Choroid plexus epithelial cell (primary cell): ENCODE results near the gene B3GALT4.
"Not testable (repeated sequence)": the region's sequence is repeated elsewhere in the genome, so short reads cannot be mapped to it uniquely, and the experiment has no call there.

Experiments used
- DNase-seq: peaks from one replicate; pipeline ENCODE4 v3.0.0-alpha.2; 2010; ENCODE audit warnings: low read depth
- H3K4me3 ChIP-seq: 2 replicates; pipeline ENCODE4 v1.5.1; 2011; ENCODE audit warnings: low read depth, mild to moderate bottlenecking, control low read depth, low read length, moderate library complexity
- CTCF ChIP-seq: conservative IDR thresholded peaks from 2 replicates; pipeline ENCODE4 v1.5.1; 2011; ENCODE audit warnings: low read depth, mild to moderate bottlenecking, control low read depth, inconsistent platforms, low read length, moderate library complexity

The B3GALT4 gene

GRCh38 chr6:33252759-33253158 is 24.2 kb upstream of the B3GALT4 start:
- no peak for DNase-seq
- H3K4me3 ChIP-seq: no peak overlapping the region
- no peak for TF ChIP-seq CTCF

- DNase-seq: no peak
- no peak for TF ChIP-seq CTCF
These were observed 22.3 kb upstream of the B3GALT4 start for GRCh38 chr6:33254591-33254990.

GRCh38 chr6:33259032-33259431 is 17.9 kb upstream of the B3GALT4 start:
- no peak for TF ChIP-seq CTCF
- H3K4me3 ChIP-seq: no peak overlapping the region
- DNase-seq: no peak

More at GRCh38 chr6:33254591-33254990, 22.3 kb upstream of the B3GALT4 start:
- no peak overlapping the region for H3K4me3 ChIP-seq

- not testable (repeated sequence) for DNase-seq, H3K4me3 ChIP-seq
These were observed 14.4 kb upstream of the B3GALT4 start for GRCh38 chr6:33262490-33262889.

- no peak for TF ChIP-seq CTCF
- H3K4me3 ChIP-seq: no peak overlapping the region
- no peak for DNase-seq
These were observed 12.9 kb upstream of the B3GALT4 start for GRCh38 chr6:33264015-33264414.

- peak overlapping the region; percentile 97 for H3K4me3 ChIP-seq
- no peak for TF ChIP-seq CTCF
- no peak for DNase-seq
These were observed 5.8 kb upstream of the B3GALT4 start for GRCh38 chr6:33271117-33271467.

- peak within 1 kb of the TSS; percentile 97 for H3K4me3 ChIP-seq
- TF ChIP-seq CTCF: no peak
- peak; percentile 100 for DNase-seq
These were observed 5.3 kb upstream of the B3GALT4 start, which contains the start of the genes RPS18 and VPS52 for GRCh38 chr6:33271468-33272274. RPS18 (plus strand) TSS chr6:33272075; CDS start chr6:33272120, 45 bp downstream. VPS52 (minus strand) TSS chr6:33271876; CDS start chr6:33271675, 201 bp downstream.
